ENCODE measurements around the gene AANAT.
"Not testable (repeated sequence)": the region's sequence is repeated elsewhere in the genome, so short reads cannot be mapped to it uniquely, and the experiment has no call there.

Gene AANAT

DNA sequence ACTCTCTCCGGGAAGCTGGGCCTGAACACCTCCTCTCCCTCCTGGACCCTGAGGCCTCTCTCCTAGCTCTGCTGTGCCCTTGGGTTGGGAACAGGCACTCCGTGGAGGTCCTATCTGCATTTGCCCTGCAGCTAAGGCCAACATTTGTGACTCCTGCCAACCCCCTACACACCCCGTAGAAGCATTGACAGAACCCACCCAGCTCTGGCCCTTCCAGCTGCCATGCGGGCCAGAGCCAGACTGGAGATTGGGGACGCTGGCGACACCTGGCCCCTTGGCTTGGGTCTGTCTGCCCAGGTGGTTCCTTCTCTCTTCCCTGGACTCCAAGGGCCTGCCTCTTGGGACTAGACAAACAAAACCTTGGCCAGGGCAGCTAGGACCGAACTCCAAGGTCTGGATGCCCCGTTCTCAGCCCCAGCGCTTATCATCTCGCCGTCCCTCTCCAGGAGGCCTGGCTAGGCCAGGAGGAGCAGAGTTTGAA lies 34.5 kb downstream of the AANAT start:
- Histone ChIP-seq H3K9me3 (ENCODE audit: insufficient read depth, low read depth, low read length) (no peaks in the 10 kb centered on the region), H3K9ac (ENCODE audit: low read depth, low read length) (peak overlapping the region; percentile 45; the same call in 1 of the 2 replicates), H3K4me3 (ENCODE audit: low read length) (peak overlapping the region; percentile 89), H3K4me1 (ENCODE audit: insufficient read depth, low read length) (peaks cover 24% of the 10 kb centered on the region; the same call in 1 of the 2 replicates), H3K27me3 (ENCODE audit: insufficient read depth, low read length) (peaks cover 16% of the 10 kb centered on the region), H3K36me3 (ENCODE audit: insufficient read depth, low read depth, low read length) (no peaks in the 10 kb centered on the region), H3K27ac (ENCODE audit: low read length) (no peak overlapping the region)

GRCh38 chr17:76502341-76503211 lies 35.2 kb downstream of the AANAT start:
- no peaks in the 10 kb centered on the region for H3K36me3 ChIP-seq (ENCODE audit: insufficient read depth, low read depth, low read length)
- peaks cover 21% of the 10 kb centered on the region for H3K27me3 ChIP-seq (ENCODE audit: insufficient read depth, low read length)
- H3K27ac ChIP-seq (ENCODE audit: low read length), result no peak overlapping the region
- H3K4me1 ChIP-seq (ENCODE audit: insufficient read depth, low read length), result peaks cover 22% of the 10 kb centered on the region; the same call in 1 of the 2 replicates
- H3K9ac ChIP-seq (ENCODE audit: low read depth, low read length), result no peak overlapping the region
- no peaks in the 10 kb centered on the region for H3K9me3 ChIP-seq (ENCODE audit: insufficient read depth, low read depth, low read length)
- no peak overlapping the region for H3K4me3 ChIP-seq (ENCODE audit: low read length)

DNA sequence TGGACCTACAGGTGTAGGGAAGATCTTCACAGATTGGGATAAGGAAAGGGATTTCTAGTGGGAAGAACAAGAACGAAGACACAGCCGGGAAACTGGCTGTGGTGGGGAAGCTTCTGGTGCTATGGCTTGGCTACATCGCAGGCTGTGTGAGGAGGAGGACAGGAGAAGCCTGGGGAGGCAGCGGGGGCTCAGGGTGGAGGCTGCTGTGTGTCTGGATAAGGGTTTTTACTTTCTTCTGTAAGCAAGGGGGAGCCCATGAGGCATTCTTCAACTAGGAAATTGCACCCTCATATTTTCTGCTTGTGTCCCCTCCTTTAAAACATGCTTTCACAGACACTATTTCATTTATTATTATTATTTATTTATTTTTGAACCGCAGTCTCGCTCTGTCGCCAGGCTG lies 36.7 kb downstream of the AANAT start:
- peaks cover 21% of the 10 kb centered on the region for H3K27me3 ChIP-seq (ENCODE audit: insufficient read depth, low read length)
- no peak overlapping the region for H3K27ac ChIP-seq (ENCODE audit: low read length)
- H3K9me3 ChIP-seq (ENCODE audit: insufficient read depth, low read depth, low read length), result no peaks in the 10 kb centered on the region
- H3K4me3 ChIP-seq (ENCODE audit: low read length), result no peak overlapping the region
- no peak overlapping the region for H3K9ac ChIP-seq (ENCODE audit: low read depth, low read length)
- H3K36me3 ChIP-seq (ENCODE audit: insufficient read depth, low read depth, low read length), result no peaks in the 10 kb centered on the region
- H3K4me1 ChIP-seq (ENCODE audit: insufficient read depth, low read length), result peaks cover 13% of the 10 kb centered on the region; the same call in 1 of the 2 replicates

GRCh38 chr17:76506408-76507345 lies 39.3 kb downstream of the AANAT start:
- Histone ChIP-seq H3K36me3 (ENCODE audit: insufficient read depth, low read depth, low read length) (no peaks in the 10 kb centered on the region), H3K4me1 (ENCODE audit: insufficient read depth, low read length) (peaks cover 5% of the 10 kb centered on the region; the same call in 1 of the 2 replicates), H3K27me3 (ENCODE audit: insufficient read depth, low read length) (peaks cover 10% of the 10 kb centered on the region), H3K27ac (ENCODE audit: low read length) (no peak overlapping the region), H3K9ac (ENCODE audit: low read depth, low read length) (no peak overlapping the region), H3K4me3 (ENCODE audit: low read length) (peak overlapping the region; percentile 49; the same call in 1 of the 2 replicates), H3K9me3 (ENCODE audit: insufficient read depth, low read depth, low read length) (no peaks in the 10 kb centered on the region)

DNA sequence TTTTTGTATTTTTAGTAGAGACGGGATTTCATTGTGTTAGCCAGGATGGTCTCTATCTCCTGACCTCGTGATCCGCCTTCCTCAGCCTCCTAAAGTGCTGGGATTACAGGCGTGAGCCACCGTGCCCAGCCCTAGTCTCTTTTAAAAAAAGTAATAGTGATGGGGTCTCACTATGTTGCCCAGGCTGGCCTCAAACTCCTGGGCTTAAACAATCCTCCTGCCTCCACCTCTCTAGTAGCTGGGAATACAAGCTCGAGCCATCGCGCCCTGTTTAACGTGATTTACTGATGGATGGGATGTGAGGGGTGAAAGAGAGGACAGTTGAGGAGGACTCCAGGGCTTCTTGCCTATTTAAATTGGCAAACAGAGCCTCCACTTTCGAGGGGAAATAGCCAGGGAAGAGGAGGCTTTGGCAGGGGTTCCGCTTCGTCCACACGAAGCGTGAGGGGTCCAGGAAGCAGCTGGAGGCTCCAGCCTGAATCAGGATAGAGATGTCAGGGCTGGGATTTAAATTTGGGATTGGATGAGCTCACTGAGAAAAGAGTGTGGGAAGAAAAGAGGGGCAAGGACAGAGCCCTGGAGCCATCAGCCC lies 41.2 kb downstream of the AANAT start:
- H3K36me3 ChIP-seq (ENCODE audit: insufficient read depth, low read depth, low read length); H3K27ac ChIP-seq (ENCODE audit: low read length); H3K4me1 ChIP-seq (ENCODE audit: insufficient read depth, low read length); H3K27me3 ChIP-seq (ENCODE audit: insufficient read depth, low read length); H3K4me3 ChIP-seq (ENCODE audit: low read length); H3K9ac ChIP-seq (ENCODE audit: low read depth, low read length); H3K9me3 ChIP-seq (ENCODE audit: insufficient read depth, low read depth, low read length): not testable (repeated sequence)

- Histone ChIP-seq H3K4me3 (ENCODE audit: low read length) (no peak overlapping the region), H3K9ac (ENCODE audit: low read depth, low read length) (no peak overlapping the region), H3K9me3 (ENCODE audit: insufficient read depth, low read depth, low read length) (no peaks in the 10 kb centered on the region), H3K27me3 (ENCODE audit: insufficient read depth, low read length) (peaks cover 10% of the 10 kb centered on the region), H3K36me3 (ENCODE audit: insufficient read depth, low read depth, low read length) (no peaks in the 10 kb centered on the region), H3K4me1 (ENCODE audit: insufficient read depth, low read length) (no peaks in the 10 kb centered on the region), H3K27ac (ENCODE audit: low read length) (no peak overlapping the region)
Observed at GRCh38 chr17:76510831-76511244, 43.4 kb downstream of the AANAT start.

GRCh38 chr17:76511668-76512365 lies 44.4 kb downstream of the AANAT start:
- Histone ChIP-seq H3K36me3 (ENCODE audit: insufficient read depth, low read depth, low read length) (no peaks in the 10 kb centered on the region), H3K4me1 (ENCODE audit: insufficient read depth, low read length) (no peaks in the 10 kb centered on the region), H3K27me3 (ENCODE audit: insufficient read depth, low read length) (peaks cover 5% of the 10 kb centered on the region), H3K9me3 (ENCODE audit: insufficient read depth, low read depth, low read length) (no peaks in the 10 kb centered on the region), H3K27ac (ENCODE audit: low read length) (no peak overlapping the region), H3K4me3 (ENCODE audit: low read length) (no peak overlapping the region), H3K9ac (ENCODE audit: low read depth, low read length) (no peak overlapping the region)

- Histone ChIP-seq H3K4me1 (ENCODE audit: insufficient read depth, low read length) (no peaks in the 10 kb centered on the region), H3K36me3 (ENCODE audit: insufficient read depth, low read depth, low read length) (no peaks in the 10 kb centered on the region), H3K9me3 (ENCODE audit: insufficient read depth, low read depth, low read length) (no peaks in the 10 kb centered on the region), H3K4me3 (ENCODE audit: low read length) (no peak overlapping the region), H3K27ac (ENCODE audit: low read length) (no peak overlapping the region), H3K9ac (ENCODE audit: low read depth, low read length) (no peak overlapping the region), H3K27me3 (ENCODE audit: insufficient read depth, low read length) (no peaks in the 10 kb centered on the region)
Observed at GRCh38 chr17:76512366-76513305, 45.2 kb downstream of the AANAT start.

DNA sequence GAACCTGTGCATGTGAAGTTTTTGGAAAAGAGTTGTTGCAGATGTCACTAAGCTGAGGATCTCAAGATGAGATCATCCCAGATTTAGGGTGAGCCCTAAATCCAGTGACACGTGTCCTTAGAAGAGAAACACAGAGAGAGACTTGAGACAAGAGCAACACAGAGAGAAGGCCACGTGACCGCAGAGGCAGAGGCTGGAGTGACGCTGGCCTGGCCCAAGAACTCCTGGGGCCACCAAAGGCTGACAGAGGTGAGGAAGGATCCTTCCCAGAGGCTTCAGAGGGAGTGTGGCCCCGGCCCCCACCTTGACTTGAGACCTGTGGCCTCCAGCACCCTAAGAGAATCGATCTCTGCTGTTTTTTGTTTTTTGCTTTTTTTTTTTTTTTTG lies 45.9 kb downstream of the AANAT start:
- H3K4me3 ChIP-seq (ENCODE audit: low read length), result no peak overlapping the region
- no peaks in the 10 kb centered on the region for H3K9me3 ChIP-seq (ENCODE audit: insufficient read depth, low read depth, low read length)
- H3K27ac ChIP-seq (ENCODE audit: low read length), result no peak overlapping the region
- no peak overlapping the region for H3K9ac ChIP-seq (ENCODE audit: low read depth, low read length)
- H3K36me3 ChIP-seq (ENCODE audit: insufficient read depth, low read depth, low read length), result no peaks in the 10 kb centered on the region
- no peaks in the 10 kb centered on the region for H3K4me1 ChIP-seq (ENCODE audit: insufficient read depth, low read length)
- H3K27me3 ChIP-seq (ENCODE audit: insufficient read depth, low read length), result no peaks in the 10 kb centered on the region

DNA sequence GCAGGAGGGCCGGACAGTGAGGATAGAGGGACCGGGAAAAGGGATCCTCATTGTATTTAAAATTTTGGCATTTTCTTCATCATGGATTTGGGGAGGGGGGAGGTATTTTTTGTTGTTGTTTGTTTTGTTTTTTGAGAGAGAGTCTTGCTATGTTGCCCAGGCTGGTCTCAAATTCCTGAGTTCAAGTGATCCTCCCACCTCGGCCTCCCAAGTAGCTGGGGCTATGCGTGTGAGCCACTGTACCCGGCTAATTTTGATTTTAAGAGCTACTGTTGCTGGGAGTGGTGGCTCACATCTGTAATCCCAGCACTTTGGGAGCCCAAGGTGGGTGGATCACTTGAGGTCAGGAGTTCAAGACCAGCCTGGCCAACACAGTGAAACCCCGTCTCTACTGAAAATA lies 47.0 kb downstream of the AANAT start:
- not testable (repeated sequence) for H3K36me3 ChIP-seq (ENCODE audit: insufficient read depth, low read depth, low read length); H3K4me1 ChIP-seq (ENCODE audit: insufficient read depth, low read length); H3K9me3 ChIP-seq (ENCODE audit: insufficient read depth, low read depth, low read length); H3K9ac ChIP-seq (ENCODE audit: low read depth, low read length); H3K27me3 ChIP-seq (ENCODE audit: insufficient read depth, low read length); H3K4me3 ChIP-seq (ENCODE audit: low read length); H3K27ac ChIP-seq (ENCODE audit: low read length)
